HG02678 (cell line): Measurements from ENCODE around the gene ARHGAP6.
"Not testable (repeated sequence)": the region's sequence is repeated elsewhere in the genome, so short reads cannot be mapped to it uniquely, and the experiment has no call there.

Experiments
- ATAC-seq: cut with Tn5 transposase; IDR thresholded peaks from one replicate; pipeline ENCODE4 v1.9.1; 2021; ENCODE audit warnings: mild to moderate bottlenecking, moderate library complexity; ENCODE audit not compliant: unreplicated experiment

Gene ARHGAP6

GRCh38 chrX:11578301-11578700 is 87.4 kb downstream of the ARHGAP6 start:
- ATAC-seq: not testable (repeated sequence)

GRCh38 chrX:11577603-11578002 is 88.1 kb downstream of the ARHGAP6 start:
- no peak for ATAC-seq

- ATAC-seq: no peak
Observed at GRCh38 chrX:11575332-11575731, 90.4 kb downstream of the ARHGAP6 start.

- no peak for ATAC-seq
Observed at GRCh38 chrX:11567528-11568220, 98.0 kb downstream of the ARHGAP6 start.

GRCh38 chrX:11566789-11567188 is 98.9 kb downstream of the ARHGAP6 start:
- no peak for ATAC-seq

GRCh38 chrX:11566173-11566572 is 99.5 kb downstream of the ARHGAP6 start:
- ATAC-seq: no peak

GRCh38 chrX:11564546-11564945 is 101.2 kb downstream of the ARHGAP6 start:
- ATAC-seq: no peak

GRCh38 chrX:11562570-11562969 is 103.2 kb downstream of the ARHGAP6 start:
- no peak for ATAC-seq

GRCh38 chrX:11558972-11559371 is 106.7 kb downstream of the ARHGAP6 start:
- no peak for ATAC-seq

- ATAC-seq: no peak
Observed at GRCh38 chrX:11557120-11557519, 108.6 kb downstream of the ARHGAP6 start.

- ATAC-seq: no peak
Observed at GRCh38 chrX:11555759-11556158, 110.0 kb downstream of the ARHGAP6 start.

GRCh38 chrX:11553594-11553993 is 112.1 kb downstream of the ARHGAP6 start:
- ATAC-seq: no peak

- no peak for ATAC-seq
Observed at GRCh38 chrX:11551151-11551550, 114.6 kb downstream of the ARHGAP6 start.

- no peak for ATAC-seq
Observed at GRCh38 chrX:11546917-11547316, 118.8 kb downstream of the ARHGAP6 start.

- no peak for ATAC-seq
Observed at GRCh38 chrX:11543249-11543648, 122.5 kb downstream of the ARHGAP6 start.

GRCh38 chrX:11541510-11541909 is 124.2 kb downstream of the ARHGAP6 start:
- ATAC-seq: no peak

GRCh38 chrX:11540532-11541377 is 125.0 kb downstream of the ARHGAP6 start:
- peak; percentile 91 for ATAC-seq

- no peak for ATAC-seq
Observed at GRCh38 chrX:11537141-11537540, 128.6 kb downstream of the ARHGAP6 start.

- ATAC-seq: no peak
Observed at GRCh38 chrX:11535156-11535919, 130.4 kb downstream of the ARHGAP6 start.

- peak; percentile 84 for ATAC-seq
Observed at GRCh38 chrX:11533199-11533651, 132.5 kb downstream of the ARHGAP6 start.
